ENCODE measurements around the gene GABRB2. TPM values are rescaled to one million over a fixed set of nuclear protein-coding genes. Genes with fewer than 3 reads are reported as not detected.

Gene GABRB2
- total RNA-seq, 1 donor from 2014 or later = 0.26 TPM

DNA sequence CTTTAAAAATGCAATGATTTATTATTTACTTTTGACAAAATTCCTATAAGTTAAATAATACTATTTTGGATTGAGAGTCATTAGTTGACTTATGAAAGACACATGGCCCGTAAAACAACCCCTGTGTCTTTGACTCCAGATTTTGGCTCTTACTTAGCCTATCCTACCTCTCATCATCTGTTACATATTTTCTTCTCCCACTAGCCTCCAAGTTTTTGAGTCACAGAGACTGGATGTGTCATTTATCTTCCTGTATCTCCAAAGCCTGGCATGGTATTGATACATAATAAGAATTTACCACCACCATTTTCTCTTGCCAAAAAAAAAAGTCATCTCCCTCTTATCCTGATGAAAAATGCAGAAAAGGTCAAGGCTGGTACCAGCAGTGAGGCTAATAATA lies 99.9 kb downstream of the GABRB2 start:
- Mint-ChIP-seq H3K36me3 (ENCODE audit: low read depth, unreplicated experiment) (no peaks in the 10 kb centered on the region), H3K9me3 (ENCODE audit: unreplicated experiment) (no peaks in the 10 kb centered on the region), H3K4me3 (ENCODE audit: unreplicated experiment) (no peak overlapping the region), H3K27ac (ENCODE audit: unreplicated experiment) (no peak overlapping the region), H3K27me3 (ENCODE audit: unreplicated experiment) (no peaks in the 10 kb centered on the region), H3K4me1 (ENCODE audit: unreplicated experiment) (no peaks in the 10 kb centered on the region)
- no peak for DNase-seq (ENCODE audit: low spot score)
- TF ChIP-seq CTCF (IDR thresholded peaks at IDR 0.05; ENCODE audit: unreplicated experiment) = no peak

GRCh38 chr5:161442471-161442870 lies 104.1 kb downstream of the GABRB2 start:
- Mint-ChIP-seq H3K27ac (ENCODE audit: unreplicated experiment) (no peak overlapping the region), H3K4me3 (ENCODE audit: unreplicated experiment) (no peak overlapping the region), H3K4me1 (ENCODE audit: unreplicated experiment) (no peaks in the 10 kb centered on the region), H3K9me3 (ENCODE audit: unreplicated experiment) (no peaks in the 10 kb centered on the region), H3K36me3 (ENCODE audit: low read depth, unreplicated experiment) (no peaks in the 10 kb centered on the region), H3K27me3 (ENCODE audit: unreplicated experiment) (no peaks in the 10 kb centered on the region)
- TF ChIP-seq CTCF (IDR thresholded peaks at IDR 0.05; ENCODE audit: unreplicated experiment) = no peak
- no peak for DNase-seq (ENCODE audit: low spot score)

GRCh38 chr5:161432798-161433197 lies 113.7 kb downstream of the GABRB2 start:
- no peaks in the 10 kb centered on the region for H3K9me3 Mint-ChIP-seq (ENCODE audit: unreplicated experiment)
- H3K36me3 Mint-ChIP-seq (ENCODE audit: low read depth, unreplicated experiment) = no peaks in the 10 kb centered on the region
- no peaks in the 10 kb centered on the region for H3K4me1 Mint-ChIP-seq (ENCODE audit: unreplicated experiment)
- H3K27me3 Mint-ChIP-seq (ENCODE audit: unreplicated experiment) = no peaks in the 10 kb centered on the region
- H3K4me3 Mint-ChIP-seq (ENCODE audit: unreplicated experiment) = no peak overlapping the region
- DNase-seq (ENCODE audit: low spot score) = no peak
- TF ChIP-seq CTCF (IDR thresholded peaks at IDR 0.05; ENCODE audit: unreplicated experiment) = no peak
- H3K27ac Mint-ChIP-seq (ENCODE audit: unreplicated experiment) = no peak overlapping the region

DNA sequence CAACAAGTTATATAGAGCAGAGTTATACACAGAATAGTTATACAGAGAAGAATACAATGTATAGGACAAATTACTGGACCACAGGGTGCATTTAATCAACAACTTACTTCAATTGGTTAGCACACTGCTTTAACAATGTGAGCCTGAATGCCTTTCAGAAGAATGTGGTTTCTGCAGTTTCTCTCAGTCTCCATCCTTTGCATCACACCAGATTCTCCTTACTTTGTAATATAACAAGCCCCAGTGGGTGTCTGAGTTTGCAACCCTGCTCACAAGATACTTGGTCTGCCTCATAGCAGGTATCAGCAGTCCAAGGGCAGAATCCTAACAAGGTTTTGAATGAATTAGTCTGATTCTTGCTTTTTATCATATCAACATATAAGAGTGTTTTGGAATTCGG lies 114.6 kb downstream of the GABRB2 start:
- H3K4me3 Mint-ChIP-seq (ENCODE audit: unreplicated experiment) = no peak overlapping the region
- no peak for DNase-seq (ENCODE audit: low spot score)
- no peak overlapping the region for H3K27ac Mint-ChIP-seq (ENCODE audit: unreplicated experiment)
- H3K27me3 Mint-ChIP-seq (ENCODE audit: unreplicated experiment) = no peaks in the 10 kb centered on the region
- no peaks in the 10 kb centered on the region for H3K9me3 Mint-ChIP-seq (ENCODE audit: unreplicated experiment)
- no peak for TF ChIP-seq CTCF (IDR thresholded peaks at IDR 0.05; ENCODE audit: unreplicated experiment)
- no peaks in the 10 kb centered on the region for H3K36me3 Mint-ChIP-seq (ENCODE audit: low read depth, unreplicated experiment)
- H3K4me1 Mint-ChIP-seq (ENCODE audit: unreplicated experiment) = no peaks in the 10 kb centered on the region

DNA sequence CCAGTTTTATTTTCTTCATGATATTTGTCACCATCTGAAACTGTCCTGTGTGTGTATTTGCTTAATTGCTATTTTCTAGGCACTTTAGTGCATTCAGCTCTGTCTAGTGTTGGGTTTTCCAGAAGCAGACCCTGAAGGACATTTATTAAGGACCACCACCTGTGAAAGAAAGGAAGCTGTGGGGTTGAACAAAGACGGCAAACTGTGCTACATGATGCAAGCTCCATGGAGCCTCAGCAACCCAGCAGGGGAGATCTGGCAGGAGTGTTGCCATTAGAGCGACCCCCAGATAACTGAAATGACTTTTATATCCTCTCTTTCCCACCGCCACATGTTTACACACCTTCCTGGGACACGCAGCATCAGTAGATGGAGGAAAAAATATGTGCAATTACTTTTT lies 125.5 kb downstream of the GABRB2 start:
- Mint-ChIP-seq H3K27ac (ENCODE audit: unreplicated experiment) (no peak overlapping the region), H3K36me3 (ENCODE audit: low read depth, unreplicated experiment) (no peaks in the 10 kb centered on the region)

More for the DNA sequence above, 125.5 kb downstream of the GABRB2 start:
- H3K27me3 Mint-ChIP-seq (ENCODE audit: unreplicated experiment) = peaks cover 1% of the 10 kb centered on the region
- no peak overlapping the region for H3K4me3 Mint-ChIP-seq (ENCODE audit: unreplicated experiment)
- H3K9me3 Mint-ChIP-seq (ENCODE audit: unreplicated experiment) = no peaks in the 10 kb centered on the region
- no peaks in the 10 kb centered on the region for H3K4me1 Mint-ChIP-seq (ENCODE audit: unreplicated experiment)
- DNase-seq (ENCODE audit: low spot score) = no peak
- TF ChIP-seq CTCF (IDR thresholded peaks at IDR 0.05; ENCODE audit: unreplicated experiment) = no peak
